Endothelial cell of umbilical vein (primary cell): ENCODE data around the gene TDRD3.

Experiments
- POLR2AphosphoS5 ChIP-seq: IDR thresholded peaks from 2 replicates; pipeline ENCODE4 v1.6.1; 2012; ENCODE audit warnings: low read depth, mild to moderate bottlenecking, control low read depth, low read length, moderate library complexity; ENCODE audit not compliant: insufficient read depth
- TF ChIP-seq, protein P1 (sequence below), 2 donors: IDR thresholded peaks; 1 replicate in 1 of 2; 2 replicates in 1 of 2; pipeline ENCODE4 v1.5.1; 2011; ENCODE audit warnings: low read length in 2 of 2, mild to moderate bottlenecking in 2 of 2, moderate library complexity in 2 of 2, control low read depth in 1 of 2, inconsistent platforms in 1 of 2, low read depth in 1 of 2; ENCODE audit not compliant: insufficient read depth in 1 of 2; ENCODE audit errors: extremely low read depth in 1 of 2

DNA sequence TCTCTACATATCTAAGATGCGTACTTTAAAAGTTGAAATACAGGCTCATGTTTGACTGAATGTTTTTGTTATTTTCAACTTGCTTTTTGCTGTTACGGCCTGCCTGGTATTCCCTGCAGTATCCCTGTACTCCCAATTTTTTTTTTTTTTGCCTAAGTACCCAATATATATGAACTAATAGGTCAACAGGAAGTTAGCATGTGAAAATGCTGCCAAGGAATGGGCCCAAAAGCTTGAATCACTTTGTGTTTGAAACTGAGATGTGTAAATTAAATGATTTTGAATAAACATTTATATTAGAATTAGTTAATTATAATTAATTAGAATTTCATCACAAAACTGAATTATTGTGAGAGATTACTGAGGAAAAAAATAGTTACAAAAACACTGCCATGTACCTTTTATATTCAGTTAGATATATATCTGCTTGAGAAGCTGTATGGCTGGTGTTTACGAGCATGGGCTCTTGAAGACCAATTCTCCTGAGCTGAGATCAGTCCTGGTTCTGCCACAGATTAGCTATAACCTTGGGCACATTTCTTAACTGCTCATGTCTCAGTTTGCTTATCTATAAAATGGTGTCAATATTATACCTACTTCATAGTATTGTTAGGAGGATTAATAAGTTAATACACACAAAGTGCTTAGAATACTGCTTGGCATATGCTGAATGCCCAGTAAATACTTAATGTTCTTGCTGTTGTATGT lies 16.0 kb downstream of the TDRD3 start:
- no peak for TF ChIP-seq POLR2AphosphoS5
- TF ChIP-seq, protein P1, sequence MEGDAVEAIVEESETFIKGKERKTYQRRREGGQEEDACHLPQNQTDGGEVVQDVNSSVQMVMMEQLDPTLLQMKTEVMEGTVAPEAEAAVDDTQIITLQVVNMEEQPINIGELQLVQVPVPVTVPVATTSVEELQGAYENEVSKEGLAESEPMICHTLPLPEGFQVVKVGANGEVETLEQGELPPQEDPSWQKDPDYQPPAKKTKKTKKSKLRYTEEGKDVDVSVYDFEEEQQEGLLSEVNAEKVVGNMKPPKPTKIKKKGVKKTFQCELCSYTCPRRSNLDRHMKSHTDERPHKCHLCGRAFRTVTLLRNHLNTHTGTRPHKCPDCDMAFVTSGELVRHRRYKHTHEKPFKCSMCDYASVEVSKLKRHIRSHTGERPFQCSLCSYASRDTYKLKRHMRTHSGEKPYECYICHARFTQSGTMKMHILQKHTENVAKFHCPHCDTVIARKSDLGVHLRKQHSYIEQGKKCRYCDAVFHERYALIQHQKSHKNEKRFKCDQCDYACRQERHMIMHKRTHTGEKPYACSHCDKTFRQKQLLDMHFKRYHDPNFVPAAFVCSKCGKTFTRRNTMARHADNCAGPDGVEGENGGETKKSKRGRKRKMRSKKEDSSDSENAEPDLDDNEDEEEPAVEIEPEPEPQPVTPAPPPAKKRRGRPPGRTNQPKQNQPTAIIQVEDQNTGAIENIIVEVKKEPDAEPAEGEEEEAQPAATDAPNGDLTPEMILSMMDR (IDR thresholded peaks at IDR 0.05; ENCODE audit: extremely low read depth in 1 of 2, insufficient read depth in 1 of 2, low read depth in 1 of 2, low read length in 2 of 2): no peak
